NK-92 (cell line): ENCODE results near the gene SMYD4.
"Not testable (repeated sequence)": the region's sequence is repeated elsewhere in the genome, so short reads cannot be mapped to it uniquely, and the experiment has no call there.

ENCODE experiments used
- DNase-seq: peaks from one replicate; lab custom pipeline; 2025; ENCODE audit not compliant: unreplicated experiment; lab: John Stamatoyannopoulos, UW

The SMYD4 gene

GRCh38 chr17:1759529-1759928 is 70.2 kb downstream of the SMYD4 start:
- no peak for DNase-seq

- no peak for DNase-seq
These were observed 70.9 kb downstream of the SMYD4 start for GRCh38 chr17:1758807-1759206.

- no peak for DNase-seq
These were observed 73.9 kb downstream of the SMYD4 start for GRCh38 chr17:1755827-1756262.

GRCh38 chr17:1755252-1755826 is 74.4 kb downstream of the SMYD4 start:
- DNase-seq: no peak

GRCh38 chr17:1754430-1755112 is 75.1 kb downstream of the SMYD4 start:
- no peak for DNase-seq

GRCh38 chr17:1753767-1754429 is 75.8 kb downstream of the SMYD4 start:
- DNase-seq: no peak

GRCh38 chr17:1752425-1753262 is 77.1 kb downstream of the SMYD4 start:
- DNase-seq: no peak

GRCh38 chr17:1750628-1751027 is 79.1 kb downstream of the SMYD4 start:
- no peak for DNase-seq

- no peak for DNase-seq
These were observed 82.6 kb downstream of the SMYD4 start for GRCh38 chr17:1746975-1747543.

GRCh38 chr17:1745513-1746020 is 84.1 kb downstream of the SMYD4 start:
- no peak for DNase-seq

GRCh38 chr17:1744551-1745512 is 84.9 kb downstream of the SMYD4 start:
- no peak for DNase-seq

GRCh38 chr17:1743088-1743439 is 86.6 kb downstream of the SMYD4 start:
- no peak for DNase-seq

- DNase-seq: no peak
These were observed 87.2 kb downstream of the SMYD4 start, which contains the start of gene SERPINF2 for GRCh38 chr17:1742371-1743087. TSS of gene SERPINF2 (plus strand) at chr17:1742871. CDS start at chr17:1744996, 2,125 bp downstream.

GRCh38 chr17:1741899-1742298 is 87.8 kb downstream of the SMYD4 start:
- not testable (repeated sequence) for DNase-seq

- no peak for DNase-seq
These were observed 92.0 kb downstream of the SMYD4 start for GRCh38 chr17:1737531-1738291.

- DNase-seq: no peak
These were observed 93.1 kb downstream of the SMYD4 start for GRCh38 chr17:1736348-1737281.

- no peak for DNase-seq
These were observed 93.8 kb downstream of the SMYD4 start for GRCh38 chr17:1735834-1736347.
